Peyer's patch (tissue), 4 donors: Measurements from ENCODE around the gene IDS.

Experiments
- POLR2A ChIP-seq, 2 donors: fragments of 450-650 bp; IDR thresholded peaks; one replicate each; pipeline ENCODE4 v1.5.1; 2017; ENCODE audit warnings: antibody characterized with exemption in 2 of 2, mild to moderate bottlenecking in 2 of 2, moderate library complexity in 2 of 2
- TF ChIP-seq, protein P1 (sequence below), 6 experiments: fragments of 450-650 bp in 4 of 6; fragments of 200-600 bp in 2 of 6; sonication (generic) in 1 of 6; IDR thresholded peaks; one replicate each; pipeline ENCODE4 v1.5.1; 2017 to 2019; ENCODE audit warnings: antibody characterized with exemption in 6 of 6, mild to moderate bottlenecking in 3 of 6, moderate library complexity in 1 of 6

- TF ChIP-seq, protein P1, sequence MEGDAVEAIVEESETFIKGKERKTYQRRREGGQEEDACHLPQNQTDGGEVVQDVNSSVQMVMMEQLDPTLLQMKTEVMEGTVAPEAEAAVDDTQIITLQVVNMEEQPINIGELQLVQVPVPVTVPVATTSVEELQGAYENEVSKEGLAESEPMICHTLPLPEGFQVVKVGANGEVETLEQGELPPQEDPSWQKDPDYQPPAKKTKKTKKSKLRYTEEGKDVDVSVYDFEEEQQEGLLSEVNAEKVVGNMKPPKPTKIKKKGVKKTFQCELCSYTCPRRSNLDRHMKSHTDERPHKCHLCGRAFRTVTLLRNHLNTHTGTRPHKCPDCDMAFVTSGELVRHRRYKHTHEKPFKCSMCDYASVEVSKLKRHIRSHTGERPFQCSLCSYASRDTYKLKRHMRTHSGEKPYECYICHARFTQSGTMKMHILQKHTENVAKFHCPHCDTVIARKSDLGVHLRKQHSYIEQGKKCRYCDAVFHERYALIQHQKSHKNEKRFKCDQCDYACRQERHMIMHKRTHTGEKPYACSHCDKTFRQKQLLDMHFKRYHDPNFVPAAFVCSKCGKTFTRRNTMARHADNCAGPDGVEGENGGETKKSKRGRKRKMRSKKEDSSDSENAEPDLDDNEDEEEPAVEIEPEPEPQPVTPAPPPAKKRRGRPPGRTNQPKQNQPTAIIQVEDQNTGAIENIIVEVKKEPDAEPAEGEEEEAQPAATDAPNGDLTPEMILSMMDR (IDR thresholded peaks at IDR 0.05), result no peak
- TF ChIP-seq POLR2A (IDR thresholded peaks at IDR 0.05), result no peak
Measured at GRCh38 chrX:149458586-149458985, 46.5 kb downstream of the IDS start.
